RCC 7860 (cell line): ENCODE measurements around the gene OXSR1.
"Not testable (repeated sequence)": the region's sequence is repeated elsewhere in the genome, so short reads cannot be mapped to it uniquely, and the experiment has no call there.

Source experiments
- DNase-seq: peaks from one replicate; pipeline ENCODE4 v3.0.0-alpha.2; 2015; ENCODE audit warnings: low spot score
- FAIRE-seq: peaks from 2 replicates; lab custom pipeline; 2012; peaks lifted over from hg19 to GRCh38; lab: Jason Lieb, UNC

The OXSR1 gene

GRCh38 chr3:38219609-38220197, 54.4 kb downstream of the OXSR1 start:
- DNase-seq (no peak), FAIRE-seq (no peak)

DNA sequence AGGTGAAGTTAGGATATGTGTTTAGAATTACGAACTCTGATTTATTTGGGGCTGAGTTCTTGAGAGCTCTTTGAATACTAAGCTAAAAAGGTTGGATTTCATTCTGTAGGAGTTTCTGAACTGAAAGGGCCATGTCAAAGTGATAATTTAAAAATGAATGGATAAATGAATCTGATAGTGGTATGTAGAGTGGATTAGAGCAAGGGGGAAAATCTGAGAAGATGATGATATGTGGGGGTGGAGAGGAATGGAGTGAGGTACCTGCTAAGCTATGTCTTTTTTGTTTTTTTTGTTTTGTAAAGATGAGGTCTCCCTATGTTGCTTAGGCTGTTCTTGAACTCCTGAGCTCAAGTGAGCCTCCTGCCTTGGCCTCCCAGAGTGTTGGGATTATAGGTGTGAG, 55.7 kb downstream of the OXSR1 start:
- no peak for FAIRE-seq
- no peak for DNase-seq

- FAIRE-seq = no peak
Measured at GRCh38 chr3:38222032-38222634, 56.8 kb downstream of the OXSR1 start.

DNA sequence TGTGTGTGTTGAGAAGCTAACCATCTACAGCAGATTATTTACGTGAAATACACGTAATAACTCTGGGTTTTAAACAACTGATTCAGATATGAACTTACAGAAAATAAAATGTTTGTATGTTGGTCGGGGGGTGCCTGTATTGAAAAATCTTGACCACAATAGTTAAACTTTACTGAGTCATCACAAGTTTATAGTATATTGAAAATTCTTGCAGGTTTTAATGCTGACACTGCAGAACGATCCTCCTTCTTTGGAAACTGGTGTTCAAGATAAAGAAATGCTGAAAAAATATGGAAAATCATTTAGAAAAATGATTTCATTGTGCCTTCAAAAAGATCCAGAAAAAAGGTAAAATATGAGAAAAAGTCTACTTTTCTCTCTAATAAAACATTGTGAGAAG, 59.0 kb downstream of the OXSR1 start:
- FAIRE-seq (no peak), DNase-seq (no peak)

More at GRCh38 chr3:38222032-38222634, 56.8 kb downstream of the OXSR1 start:
- no peak for DNase-seq

DNA sequence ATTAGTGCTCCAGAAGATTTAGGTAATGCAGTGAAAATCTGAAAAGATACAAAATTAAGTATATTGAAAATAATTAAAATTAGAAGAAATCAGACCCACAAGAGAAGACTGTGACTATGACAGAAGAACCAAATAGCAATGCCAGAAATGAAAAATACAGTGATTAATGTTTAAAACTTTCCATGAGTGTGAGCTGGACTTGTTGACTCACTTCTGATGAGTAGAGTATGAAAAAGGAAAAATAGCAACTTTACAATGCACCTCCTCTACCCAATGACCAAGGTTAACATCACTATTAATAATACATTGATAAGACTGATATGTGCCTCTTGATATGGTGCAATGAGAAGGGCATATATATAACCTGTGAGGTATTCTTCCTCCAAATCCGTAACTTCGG, 60.9 kb downstream of the OXSR1 start:
- FAIRE-seq (no peak), DNase-seq (no peak)

GRCh38 chr3:38227989-38228388, 62.7 kb downstream of the OXSR1 start:
- no peak for DNase-seq

GRCh38 chr3:38229036-38229435, 63.7 kb downstream of the OXSR1 start:
- FAIRE-seq (no peak), DNase-seq (no peak)

More at GRCh38 chr3:38227989-38228388, 62.7 kb downstream of the OXSR1 start:
- no peak for FAIRE-seq

DNA sequence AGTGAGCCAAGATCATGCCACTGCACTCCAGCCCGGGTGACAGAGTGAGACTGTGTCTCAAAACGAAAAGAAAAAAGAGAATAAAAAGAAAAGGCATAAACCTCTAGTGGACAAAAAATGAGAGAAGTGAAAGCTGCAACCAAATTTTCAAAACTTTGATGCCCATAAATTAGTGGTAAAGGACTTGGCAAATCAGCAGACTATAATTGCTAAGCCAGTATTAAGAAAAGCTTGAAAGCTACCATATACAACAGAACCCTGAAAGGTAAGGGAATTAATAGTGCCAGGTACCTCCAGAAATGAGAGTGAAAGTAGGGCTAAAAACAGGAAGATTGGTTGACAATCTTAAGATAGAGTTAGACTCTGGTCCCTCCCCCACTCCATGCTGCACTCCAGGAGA, 67.4 kb downstream of the OXSR1 start:
- FAIRE-seq = no peak
- no peak for DNase-seq

DNA sequence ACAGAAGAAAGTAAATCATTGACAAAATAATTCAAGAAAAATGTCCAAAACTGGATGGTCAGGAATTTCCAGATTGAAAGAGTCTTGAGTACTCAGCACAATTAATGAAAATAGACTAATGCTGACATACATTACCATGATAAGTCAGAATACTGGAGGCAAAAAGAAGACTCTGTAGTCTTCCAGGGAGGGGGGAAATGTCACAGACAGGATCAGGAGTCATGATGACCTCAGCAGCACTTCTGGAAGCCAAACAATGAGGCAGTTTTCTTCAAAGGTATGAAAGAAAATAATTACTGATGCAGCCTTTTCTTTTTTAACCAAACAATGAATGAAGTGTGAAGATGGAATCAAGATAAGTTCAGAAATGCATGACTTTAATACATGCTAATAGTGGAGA, 70.1 kb downstream of the OXSR1 start:
- FAIRE-seq = no peak
- DNase-seq = no peak

DNA sequence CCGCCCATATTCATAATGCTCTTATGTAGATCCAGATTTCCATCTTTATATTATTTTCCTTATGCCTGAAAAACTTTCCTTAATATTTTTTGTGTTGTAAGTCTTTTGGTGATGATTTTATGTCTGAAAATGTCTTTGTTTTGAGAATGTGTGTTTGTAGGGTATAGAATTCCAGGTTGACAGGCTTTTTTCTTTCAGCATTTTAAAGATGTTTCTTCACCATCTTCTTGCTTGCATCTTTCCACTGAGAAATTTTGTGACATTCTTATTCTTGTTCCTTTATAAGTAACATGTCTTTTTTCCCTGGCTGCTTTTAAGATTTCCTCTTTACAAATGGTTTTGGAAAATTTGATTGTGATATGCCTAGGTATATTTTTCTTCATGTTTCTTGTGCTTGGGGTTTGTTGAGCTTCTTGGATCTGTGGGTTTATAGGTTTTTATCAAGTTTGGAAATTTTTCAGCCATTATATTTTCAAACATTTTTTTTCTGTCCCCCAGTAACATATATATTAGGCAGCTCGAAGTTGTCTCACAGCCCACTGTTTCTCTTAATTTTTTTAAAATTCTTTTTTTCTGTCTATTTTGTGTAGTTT, 73.2 kb downstream of the OXSR1 start:
- FAIRE-seq = no peak
- DNase-seq = no peak

GRCh38 chr3:38242812-38243211, 77.5 kb downstream of the OXSR1 start:
- FAIRE-seq = not testable (repeated sequence)

GRCh38 chr3:38245930-38246329, 80.6 kb downstream of the OXSR1 start:
- FAIRE-seq (no peak), DNase-seq (no peak)

More at GRCh38 chr3:38242812-38243211, 77.5 kb downstream of the OXSR1 start:
- not testable (repeated sequence) for DNase-seq

DNA sequence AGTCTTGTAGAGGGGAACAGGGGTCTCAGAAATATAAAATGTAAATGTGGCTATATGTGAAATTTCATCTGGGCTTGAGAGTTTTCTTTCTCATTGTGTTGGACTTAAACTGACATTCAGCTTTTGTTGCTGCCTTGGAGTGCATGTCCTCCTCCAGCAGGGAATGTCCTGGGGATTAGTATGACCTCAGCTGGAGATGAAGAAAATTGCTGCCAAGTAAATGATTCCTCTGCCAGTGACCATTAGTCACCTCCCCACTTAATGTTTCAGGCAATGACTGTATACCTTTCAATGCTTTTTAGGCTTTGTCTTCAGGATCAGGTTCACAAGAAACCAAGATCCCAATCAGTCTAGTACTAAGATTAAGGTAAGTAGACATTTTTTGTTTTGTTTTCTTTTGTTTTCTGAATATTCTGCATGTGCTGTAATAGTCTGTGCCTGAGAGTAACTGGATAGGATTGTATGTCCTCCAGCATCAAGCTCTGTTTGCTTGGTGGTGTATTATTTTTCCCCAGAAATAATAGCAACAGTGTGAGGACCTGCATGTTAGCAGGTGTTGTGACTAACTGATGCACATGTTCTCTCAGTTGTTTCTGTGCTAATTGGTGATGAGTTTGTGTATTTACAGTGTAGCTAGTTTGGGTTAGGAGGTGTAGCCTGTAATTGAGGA, 82.2 kb downstream of the OXSR1 start:
- FAIRE-seq = peak; percentile 92
- DNase-seq = peak; percentile 68

- DNase-seq = no peak
- no peak for FAIRE-seq
Measured at GRCh38 chr3:38250198-38250597, 84.9 kb downstream of the OXSR1 start.

- FAIRE-seq (no peak), DNase-seq (no peak)
Measured at GRCh38 chr3:38251197-38251596, 85.9 kb downstream of the OXSR1 start.

GRCh38 chr3:38253704-38254103, 88.4 kb downstream of the OXSR1 start:
- DNase-seq = no peak

DNA sequence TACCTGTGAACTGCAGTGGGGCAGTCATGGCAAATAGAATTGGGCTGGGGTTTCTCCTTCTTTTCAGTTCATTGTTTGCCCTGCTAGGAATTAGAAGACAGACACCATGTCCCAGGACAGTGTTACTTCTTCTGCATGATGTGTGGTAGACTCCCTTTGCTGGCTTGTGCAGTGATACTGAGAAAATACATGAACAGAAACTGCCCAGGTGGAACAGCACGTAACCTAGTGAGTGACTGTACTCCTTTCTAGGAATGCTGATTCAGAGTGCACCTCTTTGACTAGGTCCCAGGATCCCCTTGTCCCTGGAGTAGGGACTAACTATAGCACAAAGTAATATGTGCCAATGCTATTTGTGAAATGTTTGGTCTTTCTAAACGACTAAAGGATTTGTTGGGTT, 89.5 kb downstream of the OXSR1 start:
- FAIRE-seq (no peak), DNase-seq (no peak)

More at GRCh38 chr3:38253704-38254103, 88.4 kb downstream of the OXSR1 start:
- no peak for FAIRE-seq

DNA sequence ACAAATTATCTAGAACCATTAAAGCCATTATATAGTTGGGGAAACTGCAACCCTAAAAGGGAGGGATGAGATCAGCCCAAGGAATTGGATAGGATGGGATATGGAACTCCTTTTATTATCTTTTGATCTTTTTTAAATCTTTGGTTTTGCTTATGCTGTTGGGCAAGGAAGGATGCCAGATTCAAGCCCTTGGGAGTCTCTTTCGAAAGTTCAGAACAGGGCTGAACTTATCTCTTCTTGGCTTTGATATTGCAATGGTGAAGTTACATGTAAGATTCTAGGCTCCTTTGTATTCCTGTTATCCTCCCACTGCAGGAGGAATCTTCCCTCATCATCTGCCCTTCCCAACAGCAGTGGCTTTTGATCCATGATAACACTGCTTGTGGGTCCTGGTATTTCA, 90.3 kb downstream of the OXSR1 start:
- DNase-seq (no peak), FAIRE-seq (no peak)

DNA sequence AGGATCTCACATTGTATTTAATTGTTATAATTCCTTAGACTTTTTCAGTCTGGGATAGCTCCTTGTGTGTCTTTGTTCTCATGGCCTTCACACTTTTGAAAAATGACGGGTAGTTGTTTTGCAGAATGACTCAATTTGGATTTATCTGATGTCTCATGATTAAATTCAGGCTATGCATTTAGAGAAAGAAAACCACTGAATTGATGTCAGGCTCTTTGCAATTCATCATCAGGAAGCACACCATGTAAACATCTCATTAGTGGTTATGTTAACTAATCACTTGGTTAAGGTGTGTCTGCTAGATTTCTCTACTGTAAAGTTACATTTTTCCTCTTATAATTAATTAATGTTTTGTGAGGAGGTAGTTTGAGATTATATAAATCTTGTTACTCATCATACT, 92.2 kb downstream of the OXSR1 start:
- DNase-seq (no peak), FAIRE-seq (no peak)

DNA sequence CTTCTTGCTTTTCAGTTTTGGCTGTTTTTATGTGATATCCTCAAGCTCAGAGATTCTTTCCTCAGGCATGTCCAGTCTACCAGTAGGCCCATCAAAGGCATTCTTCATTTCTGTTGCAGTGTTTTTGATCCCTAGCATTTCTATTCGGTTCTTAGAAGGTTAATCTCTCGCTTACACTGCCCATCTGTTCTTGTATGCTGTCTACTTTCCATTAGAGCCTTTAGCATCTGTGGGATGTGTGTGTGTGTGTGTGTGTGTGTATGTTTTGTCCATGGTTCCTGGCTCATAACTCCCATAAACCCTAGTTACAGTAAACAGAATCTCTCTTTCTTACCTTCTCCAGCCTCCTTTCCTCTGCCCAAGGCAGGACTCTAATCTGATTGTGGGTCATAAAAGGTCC, 95.1 kb downstream of the OXSR1 start:
- DNase-seq (no peak), FAIRE-seq (no peak)

GRCh38 chr3:38264353-38264771, 99.0 kb downstream of the OXSR1 start:
- FAIRE-seq (no peak), DNase-seq (no peak)

- no peak for DNase-seq
Measured at GRCh38 chr3:38264779-38265178, 99.4 kb downstream of the OXSR1 start.

More at GRCh38 chr3:38264779-38265178, 99.4 kb downstream of the OXSR1 start:
- no peak for FAIRE-seq
